Measurements from ENCODE around the gene ARMC9. TPM values are rescaled to one million over a fixed set of nuclear protein-coding genes. Genes with fewer than 3 reads are reported as not detected.

Gene ARMC9
- total and polyA plus RNA-seq, 2 of the 13 experiments (the other 11 are each of a cell fraction or from before 2014, with no cell fraction given) = 9.1 to 12.8 TPM

GRCh38 chr2:231411831-231412617 is 213.6 kb downstream of the ARMC9 start (continued):
- TF ChIP-seq USF2 (IDR thresholded peaks at IDR 0.05; ENCODE audit: low read depth, low read length) (no peak), USF2 (CRISPR knock-in tag; IDR thresholded peaks at IDR 0.05; ENCODE audit: borderline replicate concordance) (no peak), CSRNP1 (CRISPR knock-in tag; IDR thresholded peaks at IDR 0.05) (peak; percentile 71; the same call in 1 of the 2 replicates), SAP130 (CRISPR knock-in tag; IDR thresholded peaks at IDR 0.05; ENCODE audit: low read depth) (peak; percentile 70), PITX1 (CRISPR knock-in tag; IDR thresholded peaks at IDR 0.05) (peak; percentile 8; the same call in 1 of the 2 replicates), HIC2 (CRISPR knock-in tag; IDR thresholded peaks at IDR 0.05; ENCODE audit: low read depth) (0 out of 2 replicates have a peak, but pooled peaks have one; percentile 23), KLF6 (CRISPR knock-in tag; IDR thresholded peaks at IDR 0.05) (0 out of 2 replicates have a peak, but pooled peaks have one; percentile 64), STAG1 (CRISPR knock-in tag; IDR thresholded peaks at IDR 0.05) (peak; percentile 90), JARID2 (CRISPR knock-in tag; IDR thresholded peaks at IDR 0.05; ENCODE audit: insufficient replicate concordance) (peak; percentile 31), ELF3 (CRISPR knock-in tag; IDR thresholded peaks at IDR 0.05) (peak; percentile 3; the same call in 1 of the 2 replicates), FIP1L1 (IDR thresholded peaks at IDR 0.05; ENCODE audit: borderline replicate concordance, insufficient read depth, low read depth, low read length) (no peak), ZNF572 (CRISPR knock-in tag; IDR thresholded peaks at IDR 0.05) (no peak), TEF (CRISPR knock-in tag; IDR thresholded peaks at IDR 0.05) (no peak), HBP1 (CRISPR knock-in tag; IDR thresholded peaks at IDR 0.05; ENCODE audit: low read depth) (0 out of 2 replicates have a peak, but pooled peaks have one; percentile 75), ZNF724P (CRISPR knock-in tag; IDR thresholded peaks at IDR 0.05; ENCODE audit: borderline replicate concordance) (no peak), NONO (IDR thresholded peaks at IDR 0.05) (no peak), NONO (CRISPR knock-in tag; conservative IDR thresholded peaks at IDR 0.05) (peak; percentile 66; the same call in 1 of the 2 replicates), ZBTB39 (CRISPR knock-in tag; IDR thresholded peaks at IDR 0.05) (peak; percentile 72; the same call in 1 of the 2 replicates)

Data from HepG2 (cell line).